ENCODE results near the gene CPA2. TPM values are rescaled to one million over a fixed set of nuclear protein-coding genes. Genes with fewer than 3 reads are reported as not detected.
"Not testable (repeated sequence)": the region's sequence is repeated elsewhere in the genome, so short reads cannot be mapped to it uniquely, and the experiment has no call there.

CPA2 gene
- total and polyA plus RNA-seq, 2 of the 4 experiments (the other 2 are of a cell fraction), result 0.05 TPM; not detected in 1

GRCh38 chr7:130248842-130249241 is 17.8 kb upstream of the CPA2 start:
- 100% methylated on average over 3 of the region's 5 CpGs; no CpG with 5 or more reads in 1 of the 2 experiments for WGBS, 2 experiments (ENCODE audit: extremely low coverage in 2 of 2, insufficient read length in 1 of 2)
- H4K8ac ChIP-seq (ENCODE audit: low read depth in 2 of 2, low read length in 2 of 2); H3K4ac ChIP-seq (ENCODE audit: low read depth, low read length); H3K14ac ChIP-seq (replicated peaks; ENCODE audit: low read depth, low read length); H4K91ac ChIP-seq (ENCODE audit: insufficient read depth, low read depth, low read length); H3K9me3 ChIP-seq (ENCODE audit: control insufficient read depth, insufficient read depth, low read length); POLR2A ChIA-PET (ENCODE audit: unreplicated experiment); H3K56ac ChIP-seq (ENCODE audit: extremely low read depth, insufficient read depth, low read length); DNase-seq; H3K36me3 ChIP-seq (ENCODE audit: control insufficient read depth, insufficient read depth, low read length); H3K23ac ChIP-seq (ENCODE audit: low read depth, low read length); H3K4me2 ChIP-seq (ENCODE audit: low read depth, low read length); H2AK9ac ChIP-seq (replicated peaks; ENCODE audit: low read depth, low read length, poor library complexity); H3K79me1 ChIP-seq (ENCODE audit: low read depth in 1 of 2, low read length in 2 of 2); in situ Hi-C loops (cut with MboI; ENCODE audit: low sequenced_read_pairs); H3K27me3 ChIP-seq (ENCODE audit: control insufficient read depth, insufficient read depth, low read length); H2AFZ ChIP-seq (replicated peaks; ENCODE audit: low read length, poor library complexity); H3K4me3 ChIP-seq (ENCODE audit: insufficient read depth, low read depth, low read length); H4K5ac ChIP-seq (ENCODE audit: low read depth, low read length); H3K9me1 ChIP-seq (ENCODE audit: insufficient read depth, low read length); dilution Hi-C loops (cut with HindIII; ENCODE audit: low sequenced_read_pairs, unreplicated experiment); H2BK15ac ChIP-seq (ENCODE audit: low read depth, low read length); ATAC-seq (ENCODE audit: low read depth); BruUV-seq (replicated peaks); H3K9ac ChIP-seq (ENCODE audit: low read depth, low read length); H3K18ac ChIP-seq (ENCODE audit: low read depth, low read length); H4K20me1 ChIP-seq (ENCODE audit: insufficient read depth, low read length); H2BK120ac ChIP-seq (ENCODE audit: low read depth, low read length); H2BK20ac ChIP-seq (ENCODE audit: low read depth, low read length); H3K27ac ChIP-seq (ENCODE audit: insufficient read depth, low read length); H2BK5ac ChIP-seq (ENCODE audit: low read depth, low read length, poor library complexity, severe bottlenecking); CTCF ChIA-PET; H2AK5ac ChIP-seq (ENCODE audit: low read depth, low read length); H3K4me1 ChIP-seq (ENCODE audit: control insufficient read depth, insufficient read depth, low read length): not testable (repeated sequence)
- intact Hi-C loops (cut with micrococcal nuclease), result loop anchor here (10.0 kb wide), 1 partner anchor 446 kb away; no protein-coding TSS in a partner anchor

GRCh38 chr7:130249626-130250025 is 17.0 kb upstream of the CPA2 start:
- H2AK5ac ChIP-seq (ENCODE audit: low read depth, low read length), result not testable (repeated sequence)

More at GRCh38 chr7:130249626-130250025, 17.0 kb upstream of the CPA2 start:
- H3K4me3 ChIP-seq (ENCODE audit: insufficient read depth, low read depth, low read length); POLR2A ChIA-PET (ENCODE audit: unreplicated experiment); dilution Hi-C loops (cut with HindIII; ENCODE audit: low sequenced_read_pairs, unreplicated experiment); H4K5ac ChIP-seq (ENCODE audit: low read depth, low read length); H3K27me3 ChIP-seq (ENCODE audit: control insufficient read depth, insufficient read depth, low read length); H4K91ac ChIP-seq (ENCODE audit: insufficient read depth, low read depth, low read length); H2BK120ac ChIP-seq (ENCODE audit: low read depth, low read length); H3K4ac ChIP-seq (ENCODE audit: low read depth, low read length); H2AFZ ChIP-seq (replicated peaks; ENCODE audit: low read length, poor library complexity); H2BK5ac ChIP-seq (ENCODE audit: low read depth, low read length, poor library complexity, severe bottlenecking); H3K4me2 ChIP-seq (ENCODE audit: low read depth, low read length); DNase-seq; H3K27ac ChIP-seq (ENCODE audit: insufficient read depth, low read length); H3K14ac ChIP-seq (replicated peaks; ENCODE audit: low read depth, low read length); H2AK9ac ChIP-seq (replicated peaks; ENCODE audit: low read depth, low read length, poor library complexity); H2BK20ac ChIP-seq (ENCODE audit: low read depth, low read length); H3K9ac ChIP-seq (ENCODE audit: low read depth, low read length); ATAC-seq (ENCODE audit: low read depth); H4K20me1 ChIP-seq (ENCODE audit: insufficient read depth, low read length); H3K56ac ChIP-seq (ENCODE audit: extremely low read depth, insufficient read depth, low read length); H3K4me1 ChIP-seq (ENCODE audit: control insufficient read depth, insufficient read depth, low read length); H3K18ac ChIP-seq (ENCODE audit: low read depth, low read length); H3K23ac ChIP-seq (ENCODE audit: low read depth, low read length); in situ Hi-C loops (cut with MboI; ENCODE audit: low sequenced_read_pairs); H3K36me3 ChIP-seq (ENCODE audit: control insufficient read depth, insufficient read depth, low read length); CTCF ChIA-PET; H4K8ac ChIP-seq (ENCODE audit: low read depth in 2 of 2, low read length in 2 of 2); H3K9me1 ChIP-seq (ENCODE audit: insufficient read depth, low read length); H2BK15ac ChIP-seq (ENCODE audit: low read depth, low read length); H3K79me1 ChIP-seq (ENCODE audit: low read depth in 1 of 2, low read length in 2 of 2); BruUV-seq (replicated peaks); H3K9me3 ChIP-seq (ENCODE audit: control insufficient read depth, insufficient read depth, low read length): not testable (repeated sequence)
- intact Hi-C loops (cut with micrococcal nuclease), result loop anchor here (10.0 kb wide), 1 partner anchor 445 kb away; no protein-coding TSS in a partner anchor
- WGBS, 2 experiments (ENCODE audit: extremely low coverage in 2 of 2, insufficient read length in 1 of 2), result no CpG with 5 or more reads among the region's 3 CpGs
